Fibroblast of skin of right quadriceps (primary cell): ENCODE results near the gene AGXT.
"Not testable (repeated sequence)": the region's sequence is repeated elsewhere in the genome, so short reads cannot be mapped to it uniquely, and the experiment has no call there.

ENCODE experiments used
- DNase-seq: peaks from one replicate; pipeline ENCODE4 v3.0.0-alpha.2; 2013

Gene AGXT

GRCh38 chr2:240840435-240841060 lies 28.1 kb upstream of the AGXT start:
- peak; percentile 28 for DNase-seq

DNA sequence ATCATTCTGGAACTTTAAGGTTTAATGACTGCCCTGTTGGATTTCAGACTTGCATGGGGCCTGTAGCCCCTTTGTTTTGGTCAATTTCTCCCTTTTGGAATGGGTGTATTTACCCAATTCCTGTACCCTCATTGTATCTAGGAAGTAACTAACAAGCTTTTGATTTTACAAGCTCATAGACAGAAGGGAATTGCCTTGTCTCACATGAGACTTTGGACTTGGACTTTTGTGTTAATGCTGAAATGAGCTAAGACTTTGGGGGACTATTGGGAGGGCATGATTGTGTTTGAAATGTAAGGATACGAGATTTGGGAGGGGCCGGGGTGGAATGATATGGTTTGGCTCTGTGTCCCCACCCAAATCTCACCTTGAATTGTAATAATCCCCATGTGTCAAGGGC lies 22.3 kb upstream of the AGXT start:
- not testable (repeated sequence) for DNase-seq

DNA sequence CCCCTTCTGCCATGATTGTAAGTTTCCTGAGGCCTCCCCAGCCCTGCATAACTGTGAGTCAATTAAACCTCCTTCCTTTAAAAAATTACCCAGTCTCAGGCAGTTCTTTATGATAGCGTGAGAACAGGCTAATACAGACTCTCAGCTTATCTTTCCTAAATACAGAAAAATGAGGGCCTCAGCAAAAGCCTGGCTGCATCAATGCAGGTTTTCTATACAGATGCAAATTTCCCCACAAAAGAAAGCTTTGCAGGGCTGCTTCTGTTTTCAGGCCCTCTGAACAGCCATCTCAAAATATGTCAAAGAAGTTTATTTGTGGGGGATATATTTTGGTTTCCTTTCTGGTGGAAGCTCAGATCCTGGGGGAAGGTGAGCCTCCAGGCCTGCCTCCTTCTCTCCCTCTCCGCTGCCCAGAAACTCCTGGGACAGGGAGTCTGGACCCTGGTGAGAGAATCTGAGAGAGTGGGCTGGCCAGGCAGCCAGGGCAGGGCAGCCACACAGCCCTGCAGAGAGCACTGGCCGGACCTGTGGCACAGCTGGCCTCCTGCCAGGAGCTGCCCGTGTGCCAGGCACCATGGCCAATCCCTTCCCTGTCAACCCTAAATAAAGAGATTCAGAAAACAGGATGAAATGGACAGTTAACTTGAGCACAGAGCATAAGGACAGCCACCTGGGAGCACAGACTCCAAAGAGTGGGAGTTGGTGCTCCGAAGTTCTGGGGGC lies 21.6 kb upstream of the AGXT start:
- no peak for DNase-seq

GRCh38 chr2:240847817-240848216 lies 20.8 kb upstream of the AGXT start:
- DNase-seq: no peak

GRCh38 chr2:240848900-240849680 lies 19.5 kb upstream of the AGXT start:
- no peak for DNase-seq

GRCh38 chr2:240850026-240850425 lies 18.6 kb upstream of the AGXT start:
- no peak for DNase-seq

- DNase-seq: no peak
Observed at GRCh38 chr2:240850756-240851077, 17.9 kb upstream of the AGXT start.

DNA sequence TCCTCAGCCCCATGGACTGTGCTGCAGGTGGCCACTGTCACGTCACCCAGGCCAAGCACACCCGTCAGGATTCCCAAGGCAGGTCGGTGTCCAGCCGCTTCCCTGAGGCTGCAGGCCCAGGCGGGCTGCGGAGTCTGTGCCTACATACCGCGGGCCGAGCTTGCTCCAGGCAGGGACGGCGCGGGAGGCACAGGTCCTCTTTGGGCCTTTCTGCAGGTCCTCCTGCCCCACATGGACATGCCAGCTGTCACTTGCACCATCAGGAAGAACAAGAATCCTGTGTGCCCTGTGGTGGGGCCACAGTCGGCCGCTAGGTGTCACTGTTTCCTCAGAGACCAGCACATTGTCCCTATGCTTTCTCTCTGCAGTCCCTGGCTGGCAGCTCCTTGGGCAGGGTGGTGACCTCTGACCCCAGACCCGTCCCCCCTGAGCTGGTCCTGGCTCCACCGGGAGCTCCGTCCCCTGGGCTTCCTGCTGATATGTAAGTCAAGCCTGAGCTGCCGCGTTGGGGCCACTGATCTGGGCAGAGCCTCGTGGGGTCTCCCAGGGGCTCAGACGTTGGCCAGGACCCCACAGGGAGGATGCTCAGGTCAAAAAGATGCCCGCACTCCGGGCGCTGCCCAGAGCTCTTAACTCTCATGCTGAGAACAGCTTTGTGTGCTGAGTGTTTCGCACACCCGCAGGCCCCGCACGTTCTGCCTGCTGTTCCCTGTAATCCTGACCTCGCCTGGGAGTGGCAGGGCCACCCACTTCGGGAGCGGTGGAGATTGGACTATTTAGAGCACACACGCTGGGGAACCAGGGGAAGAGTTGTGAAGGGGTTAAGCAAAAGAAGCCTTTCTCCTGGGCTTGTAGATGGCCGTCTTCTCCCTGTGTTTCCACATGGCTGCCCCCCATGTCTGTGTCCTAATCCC lies 17.3 kb upstream of the AGXT start:
- DNase-seq: peak; percentile 60

DNA sequence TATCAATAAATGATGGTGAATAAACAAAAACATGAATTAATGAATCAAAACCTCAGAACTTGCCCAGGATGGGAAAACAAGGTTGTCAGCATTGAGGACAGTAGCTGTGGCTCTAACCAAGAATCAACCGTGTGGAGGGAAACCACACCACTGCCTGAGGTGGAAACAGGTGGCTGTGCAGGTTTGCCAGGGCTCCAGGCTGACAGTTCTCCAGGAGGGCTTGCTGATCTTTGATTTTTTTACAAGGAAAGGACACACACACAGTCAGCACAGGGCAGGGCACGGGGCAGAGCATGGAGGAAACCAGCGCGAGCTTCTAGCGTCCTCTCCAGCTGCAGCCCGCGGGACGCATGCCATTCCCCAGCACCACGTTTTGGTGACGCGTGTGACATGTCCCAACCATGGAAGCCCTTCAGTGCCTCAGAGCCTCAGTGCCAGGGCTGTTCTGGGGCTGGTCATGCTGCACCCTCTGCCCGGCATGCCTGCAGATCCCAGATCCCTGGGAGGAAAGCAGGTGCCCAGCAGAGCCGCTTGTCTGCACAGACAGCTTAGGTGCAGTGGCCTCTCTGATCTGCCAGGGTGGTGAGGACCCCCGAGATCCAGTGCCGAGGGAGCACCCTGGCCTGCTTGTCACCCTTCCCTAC lies 15.8 kb upstream of the AGXT start:
- DNase-seq: no peak

GRCh38 chr2:240855670-240856069 lies 13.0 kb upstream of the AGXT start:
- no peak for DNase-seq

DNA sequence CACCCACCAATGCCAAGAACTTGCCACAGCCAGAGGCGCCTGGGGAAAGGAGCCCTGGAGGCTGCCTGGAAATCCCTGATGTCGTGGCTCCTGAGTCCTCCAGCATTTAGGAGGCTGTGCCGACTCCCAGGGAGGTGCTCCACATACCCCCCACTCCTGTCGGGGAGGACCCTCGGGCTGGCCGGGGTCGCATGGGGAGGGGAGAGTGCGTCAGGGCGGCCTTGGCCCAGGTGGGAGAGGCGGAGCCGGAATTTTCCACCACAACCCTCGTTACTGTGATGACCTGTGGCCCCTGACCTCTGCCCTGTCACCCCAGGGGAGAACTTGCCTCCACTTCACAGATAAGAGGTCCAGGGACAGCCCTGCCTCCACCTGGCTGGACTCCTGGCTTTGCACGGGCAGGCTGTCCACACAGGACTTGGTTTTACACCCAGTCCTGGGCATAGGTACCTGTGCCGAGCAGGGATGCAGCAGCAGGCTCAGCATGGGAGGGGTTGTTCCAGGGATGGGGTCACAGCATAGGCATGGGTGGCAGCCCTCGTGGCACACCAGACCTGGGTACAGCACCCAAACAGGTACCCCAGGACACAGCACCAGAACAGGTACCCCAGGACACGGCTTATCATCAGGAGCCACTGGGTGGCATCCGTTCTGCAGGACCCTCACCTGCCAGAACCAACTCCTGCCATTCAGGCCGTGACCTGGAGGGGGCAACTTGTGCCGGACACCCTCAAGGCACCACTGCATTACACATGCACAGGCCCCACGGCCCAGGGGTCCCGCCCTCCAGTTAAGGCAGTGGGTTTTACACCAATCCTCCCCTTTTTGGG lies 12.3 kb upstream of the AGXT start:
- no peak for DNase-seq

- DNase-seq: no peak
Observed at GRCh38 chr2:240857039-240858008, 11.3 kb upstream of the AGXT start.

DNA sequence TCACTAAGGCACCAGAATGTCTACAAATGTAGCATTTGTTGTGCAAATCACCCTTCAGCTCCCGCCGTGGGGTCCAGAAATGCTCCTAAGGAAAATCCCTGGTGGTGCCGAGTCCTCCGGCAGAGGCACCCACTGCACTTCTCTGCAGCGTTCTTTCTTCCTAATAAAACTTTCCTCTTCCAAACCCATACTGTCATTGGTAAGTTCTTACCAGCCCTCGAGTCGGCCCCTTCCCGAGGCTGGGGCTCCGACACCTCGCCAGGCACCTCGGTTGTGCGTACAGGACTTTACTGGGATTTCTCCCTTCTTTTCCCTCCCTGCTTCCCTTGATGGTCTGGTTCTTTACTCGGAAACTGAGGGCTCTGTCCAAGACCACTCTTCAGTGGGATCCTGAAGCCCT lies 10.3 kb upstream of the AGXT start:
- DNase-seq: no peak

- DNase-seq: no peak
Observed at GRCh38 chr2:240858871-240859270, 9.8 kb upstream of the AGXT start.

DNA sequence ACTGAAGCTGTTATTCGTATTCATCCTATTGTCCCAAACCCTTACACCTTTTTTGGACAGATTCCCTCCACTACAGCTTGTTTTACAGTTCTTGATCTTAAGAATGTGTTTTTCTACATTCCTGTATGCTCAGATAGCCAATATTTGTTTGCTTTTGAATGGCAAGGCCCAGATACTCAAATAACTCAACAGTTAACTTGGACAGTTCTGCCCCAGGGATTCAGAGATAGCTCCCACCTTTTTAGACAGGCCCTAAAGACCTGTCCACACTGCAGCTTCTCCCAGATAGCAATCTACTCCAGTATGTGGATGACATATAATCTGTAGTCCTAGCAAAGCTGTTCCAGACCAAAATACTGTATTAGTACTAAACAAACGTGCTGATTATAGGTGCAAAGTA lies 7.1 kb upstream of the AGXT start:
- no peak for DNase-seq

- DNase-seq: no peak
Observed at GRCh38 chr2:240864475-240864874, 4.1 kb upstream of the AGXT start.

DNA sequence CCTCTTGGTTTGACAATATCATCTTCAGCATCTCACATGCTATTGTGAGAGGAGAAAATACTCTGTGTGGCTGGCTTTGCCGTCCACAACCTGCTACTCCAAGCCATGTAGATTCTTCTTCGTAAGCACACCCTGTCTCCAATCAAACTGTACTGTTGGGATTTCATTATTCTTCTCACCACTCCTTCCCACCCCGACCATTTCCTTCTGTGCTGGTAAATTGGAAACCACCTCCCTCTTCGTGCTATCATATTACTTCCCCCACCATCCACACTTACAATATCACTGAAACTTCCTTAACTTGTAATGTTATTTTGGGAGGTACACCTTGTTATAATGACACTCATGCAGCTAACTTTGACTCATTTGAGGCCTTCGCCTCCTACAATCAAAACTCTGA lies 3.2 kb upstream of the AGXT start:
- no peak for DNase-seq

GRCh38 chr2:240869109-240869955 lies 708 bp downstream of the AGXT start:
- DNase-seq: no peak
